Midbrain (tissue), 1 donor: ENCODE measurements around the gene RFESD.
"Not testable (repeated sequence)": the region's sequence is repeated elsewhere in the genome, so short reads cannot be mapped to it uniquely, and the experiment has no call there.

Experiments used
- DNase-seq: peaks from one replicate; lab custom pipeline; 2025; lab: John Stamatoyannopoulos, UW

Gene RFESD

GRCh38 chr5:95628933-95629332, 17.6 kb upstream of the RFESD start:
- DNase-seq: no peak

GRCh38 chr5:95630394-95630917, 16.1 kb upstream of the RFESD start:
- DNase-seq: no peak

- no peak for DNase-seq
Observed at GRCh38 chr5:95631255-95631958, 15.2 kb upstream of the RFESD start.

- no peak for DNase-seq
Observed at GRCh38 chr5:95631991-95632675, 14.4 kb upstream of the RFESD start.

- DNase-seq: not testable (repeated sequence)
Observed at GRCh38 chr5:95632942-95633341, 13.6 kb upstream of the RFESD start.

GRCh38 chr5:95633671-95634070, 12.9 kb upstream of the RFESD start:
- DNase-seq: no peak

- no peak for DNase-seq
Observed at GRCh38 chr5:95634081-95634480, 12.5 kb upstream of the RFESD start.

GRCh38 chr5:95638632-95639031, 7.9 kb upstream of the RFESD start:
- no peak for DNase-seq

- no peak for DNase-seq
Observed at GRCh38 chr5:95641741-95642220, 4.8 kb upstream of the RFESD start.

GRCh38 chr5:95643152-95643551, 3.4 kb upstream of the RFESD start:
- no peak for DNase-seq

GRCh38 chr5:95644351-95645042, 2.1 kb upstream of the RFESD start:
- DNase-seq: peak; percentile 68

- DNase-seq: not testable (repeated sequence)
Observed at GRCh38 chr5:95646226-95646568, 380 bp upstream of the RFESD start.

GRCh38 chr5:95647886-95648860, 1.6 kb downstream of the RFESD start:
- no peak for DNase-seq

GRCh38 chr5:95649274-95649673, 2.7 kb downstream of the RFESD start:
- DNase-seq: no peak

GRCh38 chr5:95649842-95650620, 3.5 kb downstream of the RFESD start:
- no peak for DNase-seq

- no peak for DNase-seq
Observed at GRCh38 chr5:95652849-95653248, 6.3 kb downstream of the RFESD start.

GRCh38 chr5:95654196-95654595, 7.6 kb downstream of the RFESD start:
- no peak for DNase-seq

- DNase-seq: no peak
Observed at GRCh38 chr5:95655575-95655974, 9.0 kb downstream of the RFESD start.

- DNase-seq: no peak
Observed at GRCh38 chr5:95660060-95660459, 13.5 kb downstream of the RFESD start.

- no peak for DNase-seq
Observed at GRCh38 chr5:95662946-95663345, 16.4 kb downstream of the RFESD start.
